ENCODE results near the gene TBC1D22A.

The TBC1D22A gene

DNA sequence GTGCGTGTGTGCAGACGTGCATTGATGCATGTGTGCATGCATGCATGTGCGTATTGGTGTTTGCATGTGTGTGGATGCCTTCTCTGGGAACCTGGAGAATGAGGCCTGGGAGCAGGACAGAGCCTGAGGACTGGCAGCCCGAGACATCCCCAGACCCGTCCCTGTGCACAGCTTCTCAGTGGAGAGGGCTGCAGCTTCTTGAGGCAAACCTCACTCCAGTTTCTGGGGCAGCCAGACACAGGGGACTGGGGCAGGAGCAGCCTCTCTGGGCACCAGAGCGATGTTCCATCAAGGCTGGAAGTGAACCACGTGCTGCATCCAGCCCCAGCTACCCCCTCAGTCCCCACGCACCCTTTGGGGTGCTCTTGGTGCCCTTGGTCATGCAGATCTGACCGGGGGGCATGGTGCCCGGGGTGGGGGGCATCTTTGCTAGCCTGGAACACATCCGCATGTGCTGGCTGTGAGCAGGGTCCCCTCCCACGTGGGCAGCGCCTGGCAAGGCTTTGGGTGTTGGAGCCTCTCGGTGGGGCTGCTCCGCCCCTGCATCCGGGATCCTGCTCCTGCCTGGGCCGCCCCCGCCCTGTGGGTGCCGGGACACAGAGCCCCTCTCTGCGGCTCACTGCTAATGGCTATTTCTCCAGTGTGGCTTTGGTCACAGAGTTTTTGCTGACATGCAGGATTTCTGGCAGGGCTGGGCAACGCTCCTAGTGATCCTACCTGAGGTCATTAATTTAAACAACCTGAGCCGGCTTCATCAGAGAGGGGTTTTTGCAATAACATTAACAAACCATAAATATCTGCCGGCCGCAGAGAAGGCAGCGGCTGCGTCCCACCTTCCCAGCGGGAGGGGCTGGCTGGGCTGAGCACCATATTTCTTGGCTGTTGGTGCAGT lies 434.7 kb downstream of the TBC1D22A start:
- no peak for DNase-seq (ENCODE audit: low read depth in 2 of 2)
- no peak overlapping the region for H3K4me3 ChIP-seq (replicated peaks in 1 of 2; ENCODE audit: low read depth in 2 of 2, low read length in 2 of 2)
- TF ChIP-seq CTCF (IDR thresholded peaks at IDR 0.05; ENCODE audit: low read depth, low read length): no peak

DNA sequence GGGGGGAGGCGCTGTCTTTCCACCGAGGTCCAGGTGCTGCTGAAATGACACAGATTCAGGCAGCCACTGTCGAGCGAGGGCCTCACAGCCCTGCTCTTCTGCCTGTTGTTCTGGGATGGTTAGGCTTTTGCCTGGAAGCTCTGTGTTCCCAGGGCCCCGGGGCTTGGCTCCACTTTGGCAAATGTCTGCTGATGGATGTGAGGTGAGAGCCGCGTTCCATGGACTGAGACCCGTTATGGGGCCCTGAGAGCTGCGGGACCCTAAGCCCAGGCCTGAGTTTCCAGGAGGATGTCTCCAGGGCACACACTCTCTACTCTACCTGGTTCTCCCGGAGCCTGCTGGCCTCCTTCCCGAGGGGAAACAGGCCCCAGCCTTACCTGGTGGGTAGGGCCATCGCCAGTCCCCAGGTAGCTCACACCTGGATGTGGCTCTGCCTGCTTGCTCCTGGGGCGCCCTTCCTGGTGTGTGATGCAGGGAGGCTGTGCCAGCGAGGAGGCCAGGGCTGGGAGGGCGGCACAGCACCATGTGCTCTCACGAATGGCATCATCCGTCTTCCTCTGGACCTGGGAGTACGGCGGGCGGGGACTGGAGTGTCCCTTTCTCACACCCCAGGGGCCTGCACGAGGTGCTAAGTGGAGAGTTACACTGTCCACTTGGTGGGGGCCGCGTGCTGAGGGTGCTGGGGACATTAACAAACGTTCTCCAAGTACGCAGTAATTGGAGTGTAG lies 435.5 kb downstream of the TBC1D22A start:
- no peak overlapping the region for H3K4me3 ChIP-seq (replicated peaks in 1 of 2; ENCODE audit: low read depth in 2 of 2, low read length in 2 of 2)
- no peak for DNase-seq (ENCODE audit: low read depth in 2 of 2)
- TF ChIP-seq CTCF (IDR thresholded peaks at IDR 0.05; ENCODE audit: low read depth, low read length): no peak

DNA sequence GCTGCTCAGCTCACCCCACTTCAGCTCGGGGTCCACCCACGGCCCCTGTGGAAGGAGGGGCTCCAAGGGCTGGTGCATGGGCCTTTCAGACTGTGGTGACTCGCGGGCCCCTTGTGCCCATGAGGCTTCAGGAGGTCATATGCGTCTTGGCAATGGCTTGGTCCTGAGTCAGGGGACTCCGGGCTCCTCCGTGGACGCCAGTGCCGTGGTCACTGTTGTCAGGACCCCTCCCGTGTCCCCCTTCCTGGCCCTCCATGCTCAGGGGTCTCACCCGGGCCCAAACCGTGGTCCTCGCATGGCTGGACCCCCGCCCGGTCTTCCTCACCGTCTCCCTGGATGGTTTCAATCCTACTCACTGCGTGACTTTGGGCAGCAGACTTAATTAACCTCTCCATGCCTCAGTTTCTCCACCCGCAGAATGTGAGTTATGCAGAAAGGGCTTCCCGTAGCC lies 436.4 kb downstream of the TBC1D22A start:
- TF ChIP-seq CTCF (IDR thresholded peaks at IDR 0.05; ENCODE audit: low read depth, low read length): no peak
- DNase-seq (ENCODE audit: low read depth in 2 of 2): no peak
- H3K4me3 ChIP-seq (replicated peaks in 1 of 2; ENCODE audit: low read depth in 2 of 2, low read length in 2 of 2): no peak overlapping the region

DNA sequence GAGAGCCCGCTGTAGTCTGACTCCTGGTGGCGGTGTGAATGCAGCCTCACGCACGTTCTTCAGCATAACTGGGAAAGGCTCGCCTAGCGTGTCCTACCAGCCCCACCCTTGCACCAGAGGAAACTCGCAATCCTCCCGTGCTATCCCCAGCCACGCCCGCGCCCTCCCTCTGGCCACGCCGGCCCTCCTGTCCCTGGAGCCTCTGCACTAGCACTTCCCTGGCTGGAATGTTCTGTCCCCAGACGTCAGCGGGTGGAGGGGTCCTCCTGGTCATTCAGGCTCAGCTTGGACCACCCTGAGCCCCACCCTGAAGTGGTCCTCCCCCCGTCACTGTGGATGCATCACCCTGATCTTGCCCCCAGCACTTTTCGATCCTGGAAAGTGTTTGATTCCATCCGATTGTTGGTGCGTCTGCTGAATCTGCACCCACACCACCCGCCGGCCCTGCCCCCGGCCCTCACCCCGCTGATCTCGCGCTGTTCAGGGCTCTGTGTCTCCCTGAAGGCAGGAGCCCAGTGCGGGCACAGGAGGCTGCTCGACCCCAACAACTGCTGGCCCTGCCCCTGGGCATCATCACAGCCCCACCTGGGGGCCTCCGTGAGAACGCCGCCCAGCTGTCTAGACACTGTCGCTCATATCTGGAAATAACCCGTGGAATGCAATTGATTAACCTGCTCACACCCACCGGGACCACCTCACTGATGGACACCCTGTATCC lies 437.0 kb downstream of the TBC1D22A start:
- no peak for DNase-seq (ENCODE audit: low read depth in 2 of 2)
- TF ChIP-seq CTCF (IDR thresholded peaks at IDR 0.05; ENCODE audit: low read depth, low read length): no peak
- no peak overlapping the region for H3K4me3 ChIP-seq (replicated peaks in 1 of 2; ENCODE audit: low read depth in 2 of 2, low read length in 2 of 2)

GRCh38 chr22:47199979-47200272 lies 437.5 kb downstream of the TBC1D22A start:
- no peak for TF ChIP-seq CTCF (IDR thresholded peaks at IDR 0.05; ENCODE audit: low read depth, low read length)
- no peak overlapping the region for H3K4me3 ChIP-seq (replicated peaks in 1 of 2; ENCODE audit: low read depth in 2 of 2, low read length in 2 of 2)
- DNase-seq (ENCODE audit: low read depth in 2 of 2): no peak

- H3K4me3 ChIP-seq (replicated peaks in 1 of 2; ENCODE audit: low read depth in 2 of 2, low read length in 2 of 2): no peak overlapping the region
- peak in 1 of 2 donors; percentile 41 for DNase-seq (ENCODE audit: low read depth in 2 of 2)
- no peak for TF ChIP-seq CTCF (IDR thresholded peaks at IDR 0.05; ENCODE audit: low read depth, low read length)
Observed at GRCh38 chr22:47200273-47201051, 438.0 kb downstream of the TBC1D22A start.
